ENCODE results near the gene PHC3.

GRCh38 chr3:170196833-170197232, 15.3 kb upstream of the PHC3 start:
- TF ChIP-seq CTCF (conservative IDR thresholded peaks at IDR 0.05; ENCODE audit: low read depth, low read length) (no peak), EZH2 (IDR thresholded peaks at IDR 0.05; ENCODE audit: borderline replicate concordance, low read depth, low read length, poor library complexity, severe bottlenecking) (no peak)
